Prostate gland (tissue), 2 donors: ENCODE data around the gene AP1G1. TPM values are rescaled to one million over a fixed set of nuclear protein-coding genes. Genes with fewer than 3 reads are reported as not detected.
"Not testable (repeated sequence)": the region's sequence is repeated elsewhere in the genome, so short reads cannot be mapped to it uniquely, and the experiment has no call there.

ENCODE experiments used
- DNase-seq: peaks from one replicate; pipeline ENCODE4 v3.0.0-alpha.2; 2019; ENCODE audit warnings: low spot score
- H3K27ac ChIP-seq, 2 donors: fragments of 200-600 bp; sonication (generic); 2 replicates each; pipeline ENCODE4 v1.5.1; 2017 to 2019
- H3K27me3 ChIP-seq: fragments of 200-600 bp; sonication (generic); replicated peaks from 2 replicates; pipeline ENCODE4 v1.5.1; 2019; ENCODE audit not compliant: insufficient read depth
- H3K36me3 ChIP-seq, 2 donors: fragments of 200-600 bp; sonication (generic); 1 replicate in 1 of 2; 2 replicates in 1 of 2; pipeline versions ENCODE4 v1.5.1 to v1.8.1; 2017 to 2019
- H3K4me1 ChIP-seq: fragments of 200-600 bp; sonication (generic); replicated peaks from 2 replicates; pipeline ENCODE4 v1.5.1; 2019
- H3K4me3 ChIP-seq, 2 donors: fragments of 200-600 bp; sonication (generic); 2 replicates each; pipeline ENCODE4 v1.5.1; 2017 to 2019
- H3K9me3 ChIP-seq: fragments of 200-600 bp; sonication (generic); 2 replicates; pipeline ENCODE4 v1.5.1; 2017
- CTCF ChIP-seq, 4 experiments: fragments of 200-600 bp in 2 of 4; fragments of 450-650 bp in 2 of 4; sonication (generic) in 2 of 4; IDR thresholded peaks; 1 replicate in 3 of 4; 2 replicates in 1 of 4; pipeline ENCODE4 v1.5.1; 2016 to 2019; ENCODE audit warnings: antibody characterized with exemption in 4 of 4, mild to moderate bottlenecking in 2 of 4, moderate library complexity in 2 of 4
- POLR2A ChIP-seq: fragments of 450-650 bp; IDR thresholded peaks from one replicate; pipeline ENCODE4 v1.6.1; 2016; ENCODE audit warnings: antibody characterized with exemption, mild to moderate bottlenecking
- POLR2AphosphoS5 ChIP-seq: sonication (generic); formaldehyde crosslinking; IDR thresholded peaks from one replicate; pipeline ENCODE4 v1.6.1; 2017; ENCODE audit warnings: antibody characterized with exemption
- WGBS: methylation state at CpG from one replicate; pipeline ENCODE4 v1.1.5; 2018; 5-methylcytosine and 5-hydroxymethylcytosine counted together
- intact Hi-C: fragments of 100-400 bp; cut with DNase I; formaldehyde crosslinking; loops from one replicate; pipeline ENCODE4 v1.14.2; 2022
- total RNA-seq, 2 donors: library from RNA; depleted of rRNA; stranded (reverse); fragments of >200 nt; gene quantifications; one replicate each; pipeline ENCODE4 v1.1.0, GENCODE V29; 2016

AP1G1 gene
- total RNA-seq, 2 donors from 2014 or later = 68.0 to 94.6 TPM

- WGBS = 86% methylated on average over 3 of the region's 3 CpGs
- DNase-seq = no peak
- no peaks in the 10 kb centered on the region for H3K9me3 ChIP-seq
- H3K27me3 ChIP-seq = no peaks in the 10 kb centered on the region
- intact Hi-C loops = no loop called here
- no peaks in the 10 kb centered on the region for H3K4me1 ChIP-seq
- TF ChIP-seq POLR2AphosphoS5 (no peak), POLR2A (no peak), CTCF (IDR thresholded peaks at IDR 0.05) (no peak)
- no peaks in the 10 kb centered on the region for H3K36me3 ChIP-seq
- no peak overlapping the region for H3K4me3 ChIP-seq
- no peak overlapping the region for H3K27ac ChIP-seq
These were observed 28.5 kb upstream of the AP1G1 start for GRCh38 chr16:71837150-71837549.

- 76% methylated on average over 3 of the region's 3 CpGs for WGBS
- H3K9me3 ChIP-seq = no peaks in the 10 kb centered on the region
- H3K27ac ChIP-seq = no peak overlapping the region
- no peak for DNase-seq
- no peaks in the 10 kb centered on the region for H3K36me3 ChIP-seq
- TF ChIP-seq POLR2A (no peak), POLR2AphosphoS5 (no peak), CTCF (IDR thresholded peaks at IDR 0.05) (no peak)
- intact Hi-C loops = no loop called here
- H3K4me1 ChIP-seq = no peaks in the 10 kb centered on the region
- H3K27me3 ChIP-seq = no peaks in the 10 kb centered on the region
- H3K4me3 ChIP-seq = no peak overlapping the region
These were observed 25.7 kb upstream of the AP1G1 start for GRCh38 chr16:71834291-71834690.

GRCh38 chr16:71832112-71832511, 23.5 kb upstream of the AP1G1 start:
- intact Hi-C loops, H3K36me3 ChIP-seq, H3K27me3 ChIP-seq, H3K9me3 ChIP-seq, H3K4me3 ChIP-seq, H3K27ac ChIP-seq, H3K4me1 ChIP-seq, DNase-seq: not testable (repeated sequence)
- WGBS = 88% methylated on average over 2 of the region's 2 CpGs

- 95% methylated on average over 3 of the region's 3 CpGs for WGBS
- DNase-seq, H3K4me3 ChIP-seq, H3K27ac ChIP-seq, H3K27me3 ChIP-seq, H3K9me3 ChIP-seq, H3K4me1 ChIP-seq, intact Hi-C loops, H3K36me3 ChIP-seq: not testable (repeated sequence)
These were observed 23.1 kb upstream of the AP1G1 start for GRCh38 chr16:71831698-71832097.

- 76% methylated on average over 2 of the region's 2 CpGs for WGBS
- TF ChIP-seq CTCF (IDR thresholded peaks at IDR 0.05) (no peak), POLR2AphosphoS5 (no peak), POLR2A (no peak)
- Histone ChIP-seq H3K9me3 (no peaks in the 10 kb centered on the region), H3K27ac (no peak overlapping the region), H3K4me1 (no peaks in the 10 kb centered on the region), H3K36me3 (no peaks in the 10 kb centered on the region), H3K4me3 (no peak overlapping the region), H3K27me3 (no peaks in the 10 kb centered on the region)
- DNase-seq = no peak
- intact Hi-C loops = no loop called here
These were observed 21.7 kb upstream of the AP1G1 start for GRCh38 chr16:71830359-71830758.

- DNase-seq = no peak
- 64% methylated on average over 5 of the region's 5 CpGs for WGBS
- no peaks in the 10 kb centered on the region for H3K9me3 ChIP-seq
- H3K4me1 ChIP-seq = no peaks in the 10 kb centered on the region
- no peaks in the 10 kb centered on the region for H3K36me3 ChIP-seq
- no peak overlapping the region for H3K27ac ChIP-seq
- TF ChIP-seq POLR2AphosphoS5 (no peak), POLR2A (no peak), CTCF (IDR thresholded peaks at IDR 0.05) (no peak)
- H3K4me3 ChIP-seq = no peak overlapping the region
- no peaks in the 10 kb centered on the region for H3K27me3 ChIP-seq
- intact Hi-C loops = no loop called here
These were observed 17.9 kb upstream of the AP1G1 start for GRCh38 chr16:71826533-71827017.

- DNase-seq, H3K36me3 ChIP-seq, H3K4me3 ChIP-seq, H3K27me3 ChIP-seq, H3K4me1 ChIP-seq, H3K9me3 ChIP-seq, intact Hi-C loops: not testable (repeated sequence)
- WGBS = 74% methylated on average over 10 of the region's 10 CpGs
- H3K27ac ChIP-seq = peak overlapping the region in 1 of 2 donors; percentile 54
These were observed 8.5 kb upstream of the AP1G1 start for GRCh38 chr16:71817155-71817500.
